Urinary bladder (tissue), 4 donors: ENCODE measurements around the gene CAMKMT. TPM values are rescaled to one million over a fixed set of nuclear protein-coding genes. Genes with fewer than 3 reads are reported as not detected.

Experiments used
- DNase-seq: peaks from one replicate; pipeline ENCODE4 v3.0.0-alpha.2; 2015; ENCODE audit errors: extremely low spot score
- H3K27ac ChIP-seq: one replicate; pipeline ENCODE4 v1.5.1; 2013; ENCODE audit warnings: low read depth, mild to moderate bottlenecking, moderate library complexity
- H3K36me3 ChIP-seq: one replicate; pipeline ENCODE4 v1.6.1; 2013; ENCODE audit warnings: mild to moderate bottlenecking, moderate library complexity; ENCODE audit not compliant: insufficient read depth
- H3K4me1 ChIP-seq: one replicate; pipeline ENCODE4 v1.6.1; 2013; ENCODE audit warnings: mild to moderate bottlenecking, moderate library complexity; ENCODE audit not compliant: insufficient read depth
- H3K4me3 ChIP-seq: one replicate; pipeline ENCODE4 v1.5.1; 2013; ENCODE audit warnings: low read depth, low read length
- WGBS: extraction: QIAGEN DNeasy Blood & Tissue Kit; methylation state at CpG from one replicate; pipeline ENCODE4 v1.1.7; 2013; 5-methylcytosine and 5-hydroxymethylcytosine counted together
- polyA plus RNA-seq: library from polyadenylated mRNA; stranded (reverse); fragments of 200-250 nt; gene quantifications from one replicate; pipeline ENCODE4 v1.2.3, GENCODE V29; 2013
- total RNA-seq: library from RNA; depleted of rRNA; stranded (reverse); fragments of >200 nt; gene quantifications from one replicate; pipeline ENCODE4 v1.2.3, GENCODE V29; 2014
- donor health status: healthy with polysubstance abuse.
- donor health status: healthy.

CAMKMT gene
- total and polyA plus RNA-seq, 2 donors, result 5.4 to 20.2 TPM

- Histone ChIP-seq H3K27ac (no peak overlapping the region), H3K36me3 (no peaks in the 10 kb centered on the region), H3K4me3 (no peak overlapping the region), H3K4me1 (no peaks in the 10 kb centered on the region)
- no peak for DNase-seq
- WGBS, result 86% methylated on average over 9 of the region's 9 CpGs
Measured at GRCh38 chr2:44769349-44770011, 407.7 kb downstream of the CAMKMT start.

- no peak for DNase-seq
- no peak overlapping the region for H3K27ac ChIP-seq
- no peak overlapping the region for H3K4me3 ChIP-seq
- 82% methylated on average over 6 of the region's 6 CpGs for WGBS
- no peaks in the 10 kb centered on the region for H3K4me1 ChIP-seq
- no peaks in the 10 kb centered on the region for H3K36me3 ChIP-seq
Measured at GRCh38 chr2:44770221-44771195, 408.8 kb downstream of the CAMKMT start.

GRCh38 chr2:44771522-44771921 lies 409.8 kb downstream of the CAMKMT start:
- 96% methylated on average over 2 of the region's 2 CpGs for WGBS
- no peak for DNase-seq
- Histone ChIP-seq H3K36me3 (no peaks in the 10 kb centered on the region), H3K4me1 (no peaks in the 10 kb centered on the region), H3K27ac (no peak overlapping the region), H3K4me3 (no peak overlapping the region)

- H3K27ac ChIP-seq, result no peak overlapping the region
- H3K4me1 ChIP-seq, result no peaks in the 10 kb centered on the region
- no peak for DNase-seq
- WGBS, result 91% methylated on average over 9 of the region's 9 CpGs
- no peak overlapping the region for H3K4me3 ChIP-seq
- H3K36me3 ChIP-seq, result no peaks in the 10 kb centered on the region
Measured at GRCh38 chr2:44772131-44772530, 410.4 kb downstream of the CAMKMT start.

GRCh38 chr2:44772669-44773378 lies 411.1 kb downstream of the CAMKMT start:
- WGBS, result 68% methylated on average over 2 of the region's 2 CpGs
- Histone ChIP-seq H3K4me1 (no peaks in the 10 kb centered on the region), H3K4me3 (no peak overlapping the region), H3K27ac (no peak overlapping the region), H3K36me3 (no peaks in the 10 kb centered on the region)
- DNase-seq, result no peak

- WGBS, result 96% methylated on average over 4 of the region's 4 CpGs
- DNase-seq, result no peak
- Histone ChIP-seq H3K36me3 (no peaks in the 10 kb centered on the region), H3K27ac (no peak overlapping the region), H3K4me3 (no peak overlapping the region), H3K4me1 (no peaks in the 10 kb centered on the region)
Measured at GRCh38 chr2:44774826-44775492, 413.2 kb downstream of the CAMKMT start.

GRCh38 chr2:44777036-44777435 lies 415.3 kb downstream of the CAMKMT start:
- DNase-seq, result no peak
- H3K4me3 ChIP-seq, result no peak overlapping the region
- no peaks in the 10 kb centered on the region for H3K36me3 ChIP-seq
- no peaks in the 10 kb centered on the region for H3K4me1 ChIP-seq
- WGBS, result 48% methylated on average over 6 of the region's 6 CpGs
- H3K27ac ChIP-seq, result no peak overlapping the region

- WGBS, result 17% methylated on average over 11 of the region's 11 CpGs
- Histone ChIP-seq H3K36me3 (no peaks in the 10 kb centered on the region), H3K4me3 (no peak overlapping the region), H3K27ac (no peak overlapping the region), H3K4me1 (no peaks in the 10 kb centered on the region)
- DNase-seq, result no peak
Measured at GRCh38 chr2:44777537-44777936, 415.8 kb downstream of the CAMKMT start.

GRCh38 chr2:44778221-44778654 lies 416.5 kb downstream of the CAMKMT start:
- 32% methylated on average over 13 of the region's 13 CpGs for WGBS
- no peak overlapping the region for H3K4me3 ChIP-seq
- H3K27ac ChIP-seq, result no peak overlapping the region
- H3K36me3 ChIP-seq, result no peaks in the 10 kb centered on the region
- DNase-seq, result no peak
- no peaks in the 10 kb centered on the region for H3K4me1 ChIP-seq

- H3K4me1 ChIP-seq, result no peaks in the 10 kb centered on the region
- 58% methylated on average over 20 of the region's 20 CpGs for WGBS
- no peak overlapping the region for H3K4me3 ChIP-seq
- DNase-seq, result no peak
- no peak overlapping the region for H3K27ac ChIP-seq
- no peaks in the 10 kb centered on the region for H3K36me3 ChIP-seq
Measured at GRCh38 chr2:44778671-44779476, 417.1 kb downstream of the CAMKMT start.

- no peak for DNase-seq
- Histone ChIP-seq H3K36me3 (no peaks in the 10 kb centered on the region), H3K4me1 (no peaks in the 10 kb centered on the region), H3K4me3 (no peak overlapping the region), H3K27ac (no peak overlapping the region)
- 91% methylated on average over 2 of the region's 2 CpGs for WGBS
Measured at GRCh38 chr2:44779793-44780192, 418.0 kb downstream of the CAMKMT start.

- no peaks in the 10 kb centered on the region for H3K4me1 ChIP-seq
- 92% methylated on average over 7 of the region's 7 CpGs for WGBS
- no peak overlapping the region for H3K27ac ChIP-seq
- H3K4me3 ChIP-seq, result no peak overlapping the region
- no peak for DNase-seq
- H3K36me3 ChIP-seq, result no peaks in the 10 kb centered on the region
Measured at GRCh38 chr2:44780406-44780805, 418.7 kb downstream of the CAMKMT start.
